Panc1 (cell line): Measurements from ENCODE around the gene LPAR3. TPM values are rescaled to one million over a fixed set of nuclear protein-coding genes. Genes with fewer than 3 reads are reported as not detected.

Experiments
- ATAC-seq: fragments of 200-7000 bp; cut with Tn5 transposase; 2 replicates; pipeline ENCODE4 v1.9.1; 2020; ENCODE audit warnings: mild to moderate bottlenecking, moderate library complexity
- BruUV-seq: library from RNA; stranded (reverse); fragments of 400-500 nt; replicated peaks from 2 replicates; lab custom pipeline; 2021; lab: Mats Ljungman, UMichigan
- CTCF ChIA-PET: fragments of 300-600 bp; sonication (Branson Sonifier 250); formaldehyde crosslinking; loops from one replicate; lab custom pipeline; 2022; ENCODE audit warnings: antibody characterized with exemption; lab: Charles Lee
- POLR2A ChIA-PET: fragments of 300-600 bp; sonication (Branson Sonifier 250); formaldehyde crosslinking; loops from one replicate; lab custom pipeline; 2022; ENCODE audit warnings: antibody characterized with exemption; lab: Charles Lee
- DNase-seq: peaks from one replicate; pipeline ENCODE4 v3.0.0-alpha.2; 2010; ENCODE audit warnings: low read depth, low spot score
- H3K27ac ChIP-seq: 2 replicates; pipeline ENCODE4 v1.5.1; 2011; ENCODE audit warnings: mild to moderate bottlenecking, low read length, inconsistent platforms
- H3K27me3 ChIP-seq: fragments of 200-500 bp; sonication (Bioruptor generic); 2 replicates; pipeline ENCODE4 v1.6.0; 2014; ENCODE audit warnings: low read length, inconsistent platforms; ENCODE audit not compliant: control insufficient read depth, insufficient read depth
- H3K36me3 ChIP-seq: fragments of 200-500 bp; sonication (Bioruptor generic); 2 replicates; pipeline ENCODE4 v1.5.1; 2014; ENCODE audit warnings: inconsistent platforms, mild to moderate bottlenecking, low read length, moderate library complexity; ENCODE audit not compliant: control insufficient read depth, insufficient read depth
- H3K4me1 ChIP-seq: 2 replicates; pipeline ENCODE4 v1.5.1; 2011; ENCODE audit warnings: inconsistent platforms, mild to moderate bottlenecking, low read length, moderate library complexity; ENCODE audit not compliant: control insufficient read depth, insufficient read depth
- H3K4me3 ChIP-seq, 2 experiments: 2 replicates each; pipeline ENCODE4 v1.5.1; 2011 to 2012; ENCODE audit warnings: low read depth in 2 of 2, low read length in 2 of 2, mild to moderate bottlenecking in 2 of 2, inconsistent platforms in 1 of 2, moderate library complexity in 1 of 2
- H3K9me3 ChIP-seq: fragments of 200-500 bp; sonication (Bioruptor generic); 2 replicates; pipeline ENCODE4 v1.5.1; 2014; ENCODE audit warnings: low read depth, mild to moderate bottlenecking, inconsistent platforms, low read length, moderate library complexity; ENCODE audit not compliant: control insufficient read depth, insufficient read depth
- POLR2AphosphoS5 ChIP-seq: IDR thresholded peaks from 2 replicates; pipeline ENCODE4 v1.6.1; 2012; ENCODE audit warnings: mild to moderate bottlenecking, low read depth, low read length, moderate library complexity
- REST ChIP-seq, 2 experiments: IDR thresholded peaks; 2 replicates each; pipeline ENCODE4 v1.6.1; 2011 to 2012; ENCODE audit warnings: low read depth in 2 of 2, control low read depth in 1 of 2, low read length in 1 of 2, mild to moderate bottlenecking in 1 of 2, moderate library complexity in 1 of 2; ENCODE audit not compliant: insufficient read depth in 1 of 2
- SIN3A ChIP-seq: IDR thresholded peaks from 2 replicates; pipeline ENCODE4 v1.6.1; 2012; ENCODE audit warnings: low read depth, mild to moderate bottlenecking, low read length, moderate library complexity, borderline replicate concordance; ENCODE audit not compliant: insufficient read depth
- TCF7L2 ChIP-seq: IDR thresholded peaks from 2 replicates; pipeline ENCODE4 v1.6.1; 2011; ENCODE audit warnings: mild to moderate bottlenecking, low read depth, low read length, inconsistent platforms
- in situ Hi-C: cut with HindIII; loops from 2 replicates; pipeline ENCODE4 v1.10.0; 2016; ENCODE audit warnings: low sequenced_read_pairs, low pct_unique_long_range_greater_than_20kb
- intact Hi-C: fragments of 100-400 bp; cut with micrococcal nuclease; formaldehyde crosslinking; loops from one replicate; pipeline ENCODE4 v1.10.0; 2022; ENCODE audit not compliant: unreplicated experiment
- total RNA-seq: library from RNA; stranded (reverse); gene quantifications from one replicate; pipeline ENCODE4 v1.2.1, GENCODE V29; 2021; ENCODE audit not compliant: unreplicated experiment
- TF ChIP-seq, protein P1 (sequence below): fragments of 450-650 bp; IDR thresholded peaks from 2 replicates; pipeline ENCODE4 v1.5.1; 2017; ENCODE audit warnings: mild to moderate bottlenecking

The LPAR3 gene
- total RNA-seq, 1 experiment from 2014 or later: 6.3 TPM

DNA sequence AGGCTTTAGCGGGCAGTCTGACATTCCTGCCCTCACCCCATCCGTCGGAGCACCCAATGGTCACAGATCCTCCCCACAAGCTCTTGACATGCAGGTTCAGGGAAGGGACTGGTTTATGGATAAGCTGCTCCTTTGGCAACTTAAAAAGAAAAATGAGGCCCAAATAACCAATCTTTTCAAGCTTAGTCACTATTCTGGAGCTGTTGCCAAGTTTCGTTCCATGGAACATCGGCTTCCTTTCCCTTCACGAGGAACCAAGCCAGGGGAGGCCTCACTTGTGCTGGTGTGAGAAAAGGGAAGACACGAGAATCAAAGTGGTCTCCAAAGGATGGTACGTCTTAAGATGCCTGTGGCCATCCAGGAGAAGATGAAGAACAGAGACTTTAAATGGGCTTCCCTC is 46.1 kb upstream of the LPAR3 start:
- no peak overlapping the region for H3K4me3 ChIP-seq
- intact Hi-C loops: loop anchor here (10.0 kb wide), 3 partner anchors 64 to 314 kb away; no protein-coding TSS in a partner anchor
- no peak for DNase-seq

DNA sequence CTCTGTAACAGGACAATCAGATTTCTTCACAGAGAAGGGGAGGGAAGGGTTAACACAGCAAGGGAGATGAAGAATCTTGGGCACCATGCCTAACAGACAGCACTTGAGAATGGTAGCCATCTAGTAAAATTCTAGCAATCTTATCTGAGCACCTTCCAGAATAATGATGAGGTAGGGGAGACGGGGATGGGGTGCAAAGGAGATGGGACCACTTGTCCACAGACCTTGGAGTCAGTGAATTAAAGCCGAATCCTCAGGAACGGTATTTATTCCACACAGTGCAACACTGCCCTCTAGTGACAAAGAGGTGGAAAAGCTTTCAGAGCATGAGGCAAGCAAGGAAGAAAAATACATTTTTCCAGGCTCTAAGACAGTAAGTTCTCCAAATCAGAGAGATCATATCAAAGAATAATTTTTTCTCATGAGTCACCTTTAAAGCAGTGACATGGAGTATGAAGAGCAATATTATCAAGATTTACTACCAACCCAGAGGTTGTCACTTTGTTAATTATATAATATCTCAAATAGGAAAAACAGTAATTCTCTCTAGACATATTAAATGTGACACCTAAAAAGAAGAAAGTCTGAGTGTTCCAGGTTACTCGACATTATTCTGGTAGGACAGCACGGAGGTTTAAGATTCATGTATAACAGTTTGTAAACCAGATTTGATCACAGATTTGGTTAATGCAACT is 43.3 kb upstream of the LPAR3 start:
- no TSS peak for BruUV-seq

More for the DNA sequence above, 46.1 kb upstream of the LPAR3 start:
- BruUV-seq: no TSS peak
- H3K27ac ChIP-seq: no peak overlapping the region
- H3K9me3 ChIP-seq: no peaks in the 10 kb centered on the region
- H3K4me1 ChIP-seq: no peaks in the 10 kb centered on the region
- TF ChIP-seq REST (IDR thresholded peaks at IDR 0.05; ENCODE audit: insufficient read depth in 1 of 2, low read depth in 2 of 2, low read length in 1 of 2): no peak
- TF ChIP-seq TCF7L2: no peak
- no peak for TF ChIP-seq POLR2AphosphoS5
- TF ChIP-seq, protein P1, sequence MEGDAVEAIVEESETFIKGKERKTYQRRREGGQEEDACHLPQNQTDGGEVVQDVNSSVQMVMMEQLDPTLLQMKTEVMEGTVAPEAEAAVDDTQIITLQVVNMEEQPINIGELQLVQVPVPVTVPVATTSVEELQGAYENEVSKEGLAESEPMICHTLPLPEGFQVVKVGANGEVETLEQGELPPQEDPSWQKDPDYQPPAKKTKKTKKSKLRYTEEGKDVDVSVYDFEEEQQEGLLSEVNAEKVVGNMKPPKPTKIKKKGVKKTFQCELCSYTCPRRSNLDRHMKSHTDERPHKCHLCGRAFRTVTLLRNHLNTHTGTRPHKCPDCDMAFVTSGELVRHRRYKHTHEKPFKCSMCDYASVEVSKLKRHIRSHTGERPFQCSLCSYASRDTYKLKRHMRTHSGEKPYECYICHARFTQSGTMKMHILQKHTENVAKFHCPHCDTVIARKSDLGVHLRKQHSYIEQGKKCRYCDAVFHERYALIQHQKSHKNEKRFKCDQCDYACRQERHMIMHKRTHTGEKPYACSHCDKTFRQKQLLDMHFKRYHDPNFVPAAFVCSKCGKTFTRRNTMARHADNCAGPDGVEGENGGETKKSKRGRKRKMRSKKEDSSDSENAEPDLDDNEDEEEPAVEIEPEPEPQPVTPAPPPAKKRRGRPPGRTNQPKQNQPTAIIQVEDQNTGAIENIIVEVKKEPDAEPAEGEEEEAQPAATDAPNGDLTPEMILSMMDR: no peak
- TF ChIP-seq SIN3A: no peak
- in situ Hi-C loops: no loop called here
- ChIA-PET CTCF (interaction anchor here (0.5 kb wide), 1 partner anchor 303 kb away, joined by 8 read pairs; no protein-coding TSS in a partner anchor), POLR2A (no interaction called here)
- no peaks in the 10 kb centered on the region for H3K36me3 ChIP-seq
- ATAC-seq: no peak
- H3K27me3 ChIP-seq: no peaks in the 10 kb centered on the region

More for the DNA sequence above, 43.3 kb upstream of the LPAR3 start:
- H3K27me3 ChIP-seq: no peaks in the 10 kb centered on the region
- in situ Hi-C loops (no loop called here), intact Hi-C loops (loop anchor here (1.0 to 10.0 kb wide), 4 partner anchors 61 to 311 kb away; no protein-coding TSS in a partner anchor)
- no peaks in the 10 kb centered on the region for H3K4me1 ChIP-seq
- CTCF ChIA-PET: interaction anchor here (0.6 to 2.1 kb wide), 4 partner anchors 9 to 262 kb away, joined by 3 to 9 read pairs (median 7); no protein-coding TSS in a partner anchor
- H3K27ac ChIP-seq: no peak overlapping the region
- DNase-seq (peak; percentile 64), ATAC-seq (peak; percentile 80)
- POLR2A ChIA-PET: no interaction called here
- no peak overlapping the region for H3K4me3 ChIP-seq
- H3K9me3 ChIP-seq: no peaks in the 10 kb centered on the region
- H3K36me3 ChIP-seq: no peaks in the 10 kb centered on the region
- TF ChIP-seq, protein P1: peak; percentile 99
- no peak for TF ChIP-seq SIN3A
